Stimulated activated CD8-positive, alpha-beta memory T cell treated with anti-CD3 and anti-CD28 coated beads, Interleukin-4, amount 100 ng/mL, for 24 hours (primary cell): Measurements from ENCODE around the gene CRY1.

Source experiments
- DNase-seq: peaks from one replicate; pipeline ENCODE4 v3.0.0-alpha.2; 2020; ENCODE audit warnings: low read depth

The CRY1 gene

GRCh38 chr12:107093417-107094182, at the start of gene CRY1:
CRY1 (minus strand) TSS chr12:107093549; CDS start chr12:107092961, 588 bp downstream.
- peak; percentile 91 for DNase-seq

GRCh38 chr12:107139787-107140186, 46.4 kb upstream of the CRY1 start:
- no peak for DNase-seq

GRCh38 chr12:107138990-107139389, 45.6 kb upstream of the CRY1 start:
- no peak for DNase-seq

GRCh38 chr12:107135177-107135576, 41.8 kb upstream of the CRY1 start:
- DNase-seq = no peak

GRCh38 chr12:107134558-107134957, 41.2 kb upstream of the CRY1 start:
- DNase-seq = peak; percentile 4

GRCh38 chr12:107133462-107133861, 40.1 kb upstream of the CRY1 start:
- DNase-seq = no peak

GRCh38 chr12:107131832-107132616, 38.7 kb upstream of the CRY1 start:
- DNase-seq = no peak

GRCh38 chr12:107130830-107131611, 37.7 kb upstream of the CRY1 start:
- no peak for DNase-seq

GRCh38 chr12:107129315-107129930, 36.1 kb upstream of the CRY1 start:
- no peak for DNase-seq

- DNase-seq = no peak
Measured at GRCh38 chr12:107127482-107128430, 34.4 kb upstream of the CRY1 start.

GRCh38 chr12:107126796-107127481, 33.6 kb upstream of the CRY1 start:
- DNase-seq = no peak

GRCh38 chr12:107125833-107126232, 32.5 kb upstream of the CRY1 start:
- DNase-seq = no peak

GRCh38 chr12:107122452-107122958, 29.2 kb upstream of the CRY1 start:
- no peak for DNase-seq

GRCh38 chr12:107119091-107119490, 25.7 kb upstream of the CRY1 start:
- DNase-seq = no peak

GRCh38 chr12:107118624-107119023, 25.3 kb upstream of the CRY1 start:
- no peak for DNase-seq

GRCh38 chr12:107115119-107115518, 21.8 kb upstream of the CRY1 start:
- no peak for DNase-seq

- no peak for DNase-seq
Measured at GRCh38 chr12:107111314-107111713, 18.0 kb upstream of the CRY1 start.

- no peak for DNase-seq
Measured at GRCh38 chr12:107109726-107110719, 16.7 kb upstream of the CRY1 start.

GRCh38 chr12:107108995-107109508, 15.7 kb upstream of the CRY1 start:
- no peak for DNase-seq
